ENCODE results near the gene TMEM145.

DNA sequence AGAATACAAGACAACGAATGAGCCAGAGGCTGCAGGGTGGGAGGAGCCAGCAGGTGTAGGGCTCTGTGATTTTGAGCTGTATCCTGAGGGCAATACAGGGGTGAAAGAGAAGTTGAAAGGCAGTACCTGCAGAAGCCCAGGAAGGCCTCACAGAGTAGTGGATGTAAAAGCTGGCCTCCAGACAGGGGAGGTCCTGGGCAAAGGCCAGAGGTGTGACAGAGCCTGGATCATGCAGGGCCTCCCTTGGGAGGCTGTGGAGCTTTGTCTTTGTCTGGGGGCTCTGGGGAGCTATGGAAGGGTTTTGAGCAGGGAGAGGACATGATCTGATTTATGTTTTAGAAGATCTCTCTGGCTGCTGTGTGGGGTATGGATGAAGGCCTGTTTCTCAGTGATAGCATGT, 15.0 kb downstream of the TMEM145 start:
- no peak for TF ChIP-seq CTCF (conservative IDR thresholded peaks at IDR 0.05; ENCODE audit: low read length)
- no peak for TF ChIP-seq EZH2phosphoT487 (IDR thresholded peaks at IDR 0.05; ENCODE audit: borderline replicate concordance, low read depth, low read length)

Measured in OCI-LY7 (cell line).